SW480 (cell line): ENCODE results near the gene KLF12.

Experiments used
- DNase-seq: peaks from one replicate; pipeline ENCODE4 v3.0.0-alpha.2; 2016; ENCODE audit warnings: low spot score

KLF12 gene

GRCh38 chr13:74134221-74134776 lies at the start of gene KLF12:
Gene KLF12 (minus strand): TSS chr13:74134404.
- peak; percentile 96 for DNase-seq

GRCh38 chr13:74182491-74182890 lies 48.3 kb upstream of the KLF12 start:
- DNase-seq = no peak

DNA sequence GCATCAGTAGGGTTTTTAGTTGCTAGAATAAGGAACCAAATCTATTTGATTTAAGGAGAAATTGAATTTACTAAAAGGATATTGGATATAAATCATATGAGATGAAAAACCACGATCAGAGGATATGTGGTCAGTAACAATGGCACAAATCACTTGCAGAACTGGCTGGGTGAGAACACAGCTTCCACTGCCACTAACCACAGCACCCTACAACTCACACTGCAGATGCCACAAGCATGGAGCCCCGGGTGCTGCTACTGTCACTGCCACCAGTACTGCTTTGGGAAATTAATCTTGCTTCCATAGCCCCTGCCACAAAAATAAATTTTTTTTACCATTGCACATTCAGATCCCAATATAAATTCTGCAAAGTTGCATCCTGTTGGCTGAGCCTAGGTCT lies 40.6 kb upstream of the KLF12 start:
- no peak for DNase-seq

- DNase-seq = no peak
These were observed 39.6 kb upstream of the KLF12 start for GRCh38 chr13:74173822-74174221.

GRCh38 chr13:74171641-74172040 lies 37.4 kb upstream of the KLF12 start:
- no peak for DNase-seq

GRCh38 chr13:74169676-74170075 lies 35.5 kb upstream of the KLF12 start:
- DNase-seq = no peak

GRCh38 chr13:74168263-74168675 lies 34.1 kb upstream of the KLF12 start:
- DNase-seq = no peak

GRCh38 chr13:74166261-74167004 lies 32.2 kb upstream of the KLF12 start:
- DNase-seq = no peak

- no peak for DNase-seq
These were observed 28.6 kb upstream of the KLF12 start for GRCh38 chr13:74162782-74163181.

DNA sequence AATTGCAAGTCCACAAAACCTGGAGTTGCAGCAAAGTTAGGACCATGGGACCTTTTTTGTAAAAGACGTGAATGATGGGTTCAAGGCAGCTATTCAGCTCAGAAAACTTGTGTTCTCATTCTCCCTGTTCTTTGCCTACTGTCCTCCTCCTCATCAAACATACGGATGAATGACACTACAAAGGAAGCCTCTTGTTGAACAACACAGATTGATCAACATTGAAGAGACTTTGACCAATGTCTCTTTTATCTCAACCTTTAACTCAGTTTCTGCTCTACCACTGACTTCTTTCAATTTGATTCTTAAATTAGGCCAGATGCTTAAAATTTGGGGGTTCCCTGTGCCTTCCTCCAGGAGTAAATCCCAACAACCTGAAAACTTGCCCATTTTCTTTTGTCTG lies 27.9 kb upstream of the KLF12 start:
- DNase-seq = no peak

DNA sequence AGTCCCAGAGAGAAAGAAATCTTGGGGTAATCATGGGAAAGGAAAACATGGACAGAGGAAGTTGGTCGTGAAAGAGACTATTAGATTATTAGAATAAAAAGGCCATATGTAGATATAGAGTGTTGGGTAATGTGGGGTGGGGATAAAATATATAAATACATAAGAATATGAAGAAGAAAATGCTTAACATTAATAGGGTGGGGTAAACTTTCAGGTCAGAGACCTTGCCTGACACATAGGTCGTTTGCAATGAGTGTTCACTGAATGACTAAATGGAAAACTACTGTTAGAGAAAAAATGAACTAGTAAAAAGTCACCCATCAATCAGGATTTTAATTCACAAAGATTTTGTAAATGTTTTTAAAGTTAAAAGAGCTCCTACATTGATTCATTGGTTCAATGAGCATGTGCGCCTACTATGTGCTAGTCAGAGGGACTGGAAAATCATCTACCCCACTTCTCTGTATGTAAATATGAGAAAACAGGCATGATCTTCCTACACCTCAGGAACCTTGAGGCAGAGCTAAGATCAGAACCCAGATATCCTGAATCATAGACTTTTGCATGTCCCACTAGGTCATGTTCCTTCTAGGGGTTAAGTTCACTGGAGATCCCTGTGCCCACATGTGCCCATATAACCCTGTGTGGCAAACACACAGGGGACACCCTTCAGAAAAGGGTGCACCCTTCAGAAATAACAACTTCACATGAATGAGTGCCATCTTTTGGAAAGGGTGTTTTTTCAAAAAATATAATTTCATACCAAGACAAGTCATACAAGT lies 24.6 kb upstream of the KLF12 start:
- no peak for DNase-seq

- no peak for DNase-seq
These were observed 23.8 kb upstream of the KLF12 start for GRCh38 chr13:74158028-74158427.

- DNase-seq = no peak
These were observed 20.8 kb upstream of the KLF12 start for GRCh38 chr13:74154981-74155380.

DNA sequence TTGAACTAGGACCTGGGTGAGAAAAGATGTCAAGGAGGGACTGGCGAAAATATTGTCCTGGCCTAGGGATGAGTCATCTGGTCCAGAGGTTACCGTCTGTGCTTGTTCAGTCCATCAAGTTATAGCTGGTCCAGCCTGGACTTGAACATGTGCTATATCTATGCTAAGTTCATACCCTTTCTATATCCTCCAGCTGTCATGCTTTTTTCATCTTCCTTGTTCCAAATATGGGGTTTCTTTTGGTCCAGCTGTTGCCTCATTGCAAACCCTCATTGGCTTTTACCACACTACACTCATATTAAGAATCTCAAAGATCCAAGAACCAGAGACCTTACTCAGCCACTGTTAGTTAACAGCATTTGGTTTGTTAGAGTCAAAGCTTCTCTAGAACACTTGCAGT lies 19.1 kb upstream of the KLF12 start:
- no peak for DNase-seq

- no peak for DNase-seq
These were observed 17.7 kb upstream of the KLF12 start for GRCh38 chr13:74151859-74152258.

DNA sequence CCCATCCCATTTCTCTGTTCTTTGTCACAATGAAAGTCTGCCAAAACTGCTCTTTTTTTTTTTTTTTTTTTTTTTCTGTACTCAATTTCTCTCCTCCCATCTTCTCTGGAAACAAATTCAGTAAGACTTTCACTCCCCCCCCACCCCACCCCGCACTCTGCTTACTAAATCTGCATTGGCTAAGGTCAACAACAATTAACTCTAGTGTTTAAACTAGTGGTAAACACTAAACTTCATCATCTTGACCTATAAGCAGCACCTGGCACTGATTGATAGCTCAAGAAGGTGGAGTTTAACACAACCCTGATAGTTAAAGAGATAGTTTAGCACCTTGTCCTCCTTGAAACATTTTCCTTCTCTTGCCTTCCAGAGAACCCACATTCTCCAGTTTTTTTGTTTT lies 14.1 kb upstream of the KLF12 start:
- no peak for DNase-seq

GRCh38 chr13:74145249-74145975 lies 11.2 kb upstream of the KLF12 start:
- DNase-seq = no peak

- no peak for DNase-seq
These were observed 10.1 kb upstream of the KLF12 start for GRCh38 chr13:74144269-74144668.

DNA sequence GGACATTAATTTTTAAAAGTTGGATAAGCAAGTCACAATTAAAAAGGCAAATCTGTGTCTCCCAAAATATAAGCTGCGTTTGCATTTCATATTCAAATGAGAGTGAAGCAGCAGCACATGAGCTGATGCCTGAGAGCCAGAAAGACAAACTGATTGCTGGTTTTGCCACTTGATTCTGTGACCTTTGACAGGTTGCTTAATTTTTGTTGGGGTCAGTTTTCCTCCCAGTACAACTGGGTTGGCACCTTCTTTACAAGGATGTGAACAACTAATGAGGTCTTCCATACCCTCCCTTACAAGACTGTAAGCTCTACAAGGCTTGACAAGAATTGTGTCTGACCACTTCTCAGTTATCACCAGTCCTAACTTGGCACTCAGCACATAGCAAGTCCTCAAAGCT lies 8.1 kb upstream of the KLF12 start:
- no peak for DNase-seq

- no peak for DNase-seq
These were observed 4.0 kb upstream of the KLF12 start for GRCh38 chr13:74138241-74138640.

DNA sequence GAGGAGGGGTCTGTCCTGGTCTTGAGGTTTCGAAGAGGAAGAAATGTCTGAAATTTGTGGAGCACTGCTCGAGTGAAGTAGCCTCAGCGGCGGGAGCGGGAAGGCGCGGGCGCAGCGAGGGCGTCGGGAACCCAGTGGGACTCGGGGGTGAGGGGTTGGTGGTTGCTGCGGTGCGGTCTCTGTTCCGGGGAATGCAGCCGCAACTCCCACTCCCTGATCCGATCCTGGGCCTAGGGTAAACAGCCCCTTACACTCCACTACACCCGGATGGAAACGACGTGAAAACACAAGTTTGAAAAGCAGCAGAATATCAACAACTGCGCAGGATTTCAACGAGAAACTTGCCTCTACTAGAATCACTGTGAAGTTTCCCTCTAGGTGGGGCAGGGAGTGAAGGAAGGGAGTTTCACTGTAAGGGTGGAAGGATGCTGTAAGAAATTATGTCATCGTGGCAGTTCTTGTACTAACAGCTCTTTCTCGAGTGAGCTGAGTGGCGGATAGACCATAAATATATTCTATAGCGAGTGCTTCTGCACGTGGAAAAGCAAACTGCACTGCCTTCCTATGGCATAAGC lies 2.0 kb upstream of the KLF12 start:
- DNase-seq = peak; percentile 40
